ENCODE results near the gene SLC23A1. TPM values are rescaled to one million over a fixed set of nuclear protein-coding genes. Genes with fewer than 3 reads are reported as not detected.

Gene SLC23A1
- total RNA-seq, 1 donor from 2014 or later: not detected

DNA sequence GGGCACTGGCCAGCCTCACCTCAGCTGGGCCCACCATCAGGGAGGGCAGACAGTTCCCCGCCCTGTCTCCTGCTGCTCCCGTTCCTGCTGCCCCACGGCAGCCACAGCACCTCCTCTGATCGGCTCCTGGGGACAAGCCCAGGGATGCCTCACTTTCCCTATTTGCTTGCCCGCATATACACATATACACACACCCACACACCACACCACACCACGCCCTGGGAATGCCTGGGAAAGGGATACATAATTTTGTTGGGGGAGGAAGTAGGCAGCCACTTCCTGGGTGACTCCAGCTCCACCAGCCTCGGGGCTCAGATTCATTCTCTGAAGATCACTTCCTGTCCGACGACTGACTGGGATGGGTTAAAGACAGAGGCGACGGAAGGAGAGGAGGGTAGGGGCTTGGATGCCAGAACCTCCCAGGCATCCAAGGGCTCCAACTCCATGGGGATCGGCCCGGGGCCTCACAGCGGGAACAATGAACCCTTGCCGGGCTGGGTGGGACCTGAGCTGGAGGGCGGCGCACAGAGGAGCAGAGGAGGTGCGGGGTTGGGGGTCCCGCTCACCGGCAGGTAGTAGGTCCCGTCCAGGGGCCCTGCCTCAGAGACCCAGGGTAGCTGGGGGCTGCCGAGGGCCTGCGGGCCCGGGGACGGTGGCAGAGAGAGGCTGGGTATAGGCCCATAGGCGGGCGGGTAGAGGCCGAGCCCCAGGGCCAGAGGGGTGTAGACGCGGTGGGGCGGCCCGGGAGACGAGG is 8.7 kb upstream of the SLC23A1 start:
- no peaks in the 10 kb centered on the region for H3K36me3 Mint-ChIP-seq (ENCODE audit: low read depth)
- H3K27me3 Mint-ChIP-seq (ENCODE audit: low read depth): peaks cover 54% of the 10 kb centered on the region
- TF ChIP-seq CTCF (conservative IDR thresholded peaks at IDR 0.05): no peak
- H3K4me3 Mint-ChIP-seq: peak overlapping the region; percentile 61
- DNase-seq (ENCODE audit: low read depth, low spot score): no peak
- no peaks in the 10 kb centered on the region for H3K9me3 Mint-ChIP-seq
- H3K4me1 Mint-ChIP-seq: peaks cover 5% of the 10 kb centered on the region
- H3K27ac Mint-ChIP-seq (ENCODE audit: unreplicated experiment): no peak overlapping the region

- H3K4me3 Mint-ChIP-seq: peak overlapping the region; percentile 61
- H3K27me3 Mint-ChIP-seq (ENCODE audit: low read depth): peaks cover 45% of the 10 kb centered on the region
- no peak for DNase-seq (ENCODE audit: low read depth, low spot score)
- H3K4me1 Mint-ChIP-seq: peaks cover 5% of the 10 kb centered on the region
- TF ChIP-seq CTCF (conservative IDR thresholded peaks at IDR 0.05): no peak
- H3K27ac Mint-ChIP-seq (ENCODE audit: unreplicated experiment): peak overlapping the region; percentile 75
- no peaks in the 10 kb centered on the region for H3K36me3 Mint-ChIP-seq (ENCODE audit: low read depth)
- H3K9me3 Mint-ChIP-seq: no peaks in the 10 kb centered on the region
Measured at GRCh38 chr5:139390639-139391569, 7.8 kb upstream of the SLC23A1 start.

- H3K27me3 Mint-ChIP-seq (ENCODE audit: low read depth): peaks cover 36% of the 10 kb centered on the region
- DNase-seq (ENCODE audit: low read depth, low spot score): no peak
- TF ChIP-seq CTCF (conservative IDR thresholded peaks at IDR 0.05): no peak
- no peaks in the 10 kb centered on the region for H3K36me3 Mint-ChIP-seq (ENCODE audit: low read depth)
- H3K9me3 Mint-ChIP-seq: no peaks in the 10 kb centered on the region
- H3K4me3 Mint-ChIP-seq: no peak within 1 kb of the TSS
- H3K4me1 Mint-ChIP-seq: peaks cover 5% of the 10 kb centered on the region
- H3K27ac Mint-ChIP-seq (ENCODE audit: unreplicated experiment): no peak within 1 kb of the TSS
Measured at GRCh38 chr5:139389701-139390638, 6.9 kb upstream of the SLC23A1 start, which contains the start of gene MZB1. Gene MZB1 (minus strand): TSS chr5:139389913. CDS start chr5:139389856, 57 bp downstream.

DNA sequence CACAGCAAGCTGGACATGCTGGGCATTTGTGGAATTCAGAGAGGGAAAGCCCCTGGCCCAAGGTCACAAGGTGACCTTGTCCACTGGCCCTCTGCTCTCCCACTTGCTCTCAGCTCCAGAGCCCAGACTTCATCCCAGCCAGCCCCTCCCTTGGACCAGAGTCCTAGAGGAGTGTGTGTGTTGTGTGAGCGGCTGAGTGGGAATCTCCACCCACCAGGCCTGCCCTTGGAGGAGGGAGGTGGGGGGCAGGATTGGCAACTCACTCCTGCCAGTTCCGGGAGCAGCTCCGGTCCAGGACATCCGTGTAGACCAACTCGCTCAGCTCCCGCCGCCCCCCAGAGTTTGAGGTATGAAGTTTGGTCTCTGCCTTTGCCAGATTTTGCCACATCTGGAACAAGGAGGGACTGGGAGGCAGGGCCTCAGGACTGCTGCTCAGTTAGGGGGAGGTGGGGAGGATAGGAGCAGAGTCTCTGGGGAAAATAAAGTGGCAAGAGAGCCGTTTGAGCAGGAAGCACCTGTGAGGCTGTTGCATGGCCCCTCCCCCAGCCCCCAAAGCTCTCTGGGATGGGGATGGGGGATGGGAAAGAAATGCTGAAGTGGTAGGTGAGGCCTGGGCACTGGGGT is 5.2 kb upstream of the SLC23A1 start:
- Mint-ChIP-seq H3K27ac (ENCODE audit: unreplicated experiment) (no peak overlapping the region), H3K27me3 (ENCODE audit: low read depth) (peaks cover 23% of the 10 kb centered on the region), H3K36me3 (ENCODE audit: low read depth) (no peaks in the 10 kb centered on the region), H3K9me3 (no peaks in the 10 kb centered on the region), H3K4me1 (peaks cover 5% of the 10 kb centered on the region), H3K4me3 (no peak overlapping the region)
- no peak for DNase-seq (ENCODE audit: low read depth, low spot score)
- TF ChIP-seq CTCF (conservative IDR thresholded peaks at IDR 0.05): no peak

All from neural crest cell (in vitro differentiated cells).